HepG2 (cell line): ENCODE measurements around the gene HMGCR. TPM values are rescaled to one million over a fixed set of nuclear protein-coding genes. Genes with fewer than 3 reads are reported as not detected.
"Not testable (repeated sequence)": the region's sequence is repeated elsewhere in the genome, so short reads cannot be mapped to it uniquely, and the experiment has no call there.

Experiments used
- ATAC-seq: fragments of 200-7000 bp; cut with Tn5 transposase; 3 replicates; pipeline ENCODE4 v1.9.1; 2020; ENCODE audit warnings: mild to moderate bottlenecking, moderate library complexity
- BruUV-seq: library from RNA; stranded (reverse); fragments of 400-500 nt; replicated peaks from 2 replicates; lab custom pipeline; 2021; lab: Mats Ljungman, UMichigan
- CTCF ChIA-PET: fragments of 300-600 bp; formaldehyde crosslinking; extraction: SDS; loops from one replicate; lab custom pipeline; 2021; ENCODE audit warnings: low total read pairs, inconsistent platforms, low intra/inter-chr PET ratio; lab: Yijun Ruan, JAX
- POLR2A ChIA-PET: fragments of 350-600 bp; sonication (Branson Sonifier 250); formaldehyde crosslinking; loops from one replicate; lab custom pipeline; 2020; ENCODE audit warnings: antibody characterized with exemption, inconsistent platforms; lab: Yijun Ruan, JAX
- DNase-seq: peaks from one replicate; pipeline ENCODE4 v3.0.0-alpha.2; 2015; ENCODE audit warnings: low spot score
- FAIRE-seq: peaks from 3 replicates; lab custom pipeline; 2011; peaks lifted over from hg19 to GRCh38; lab: Jason Lieb, UNC
- H2AFZ ChIP-seq: one replicate; pipeline ENCODE4 v1.6.1; 2011; ENCODE audit warnings: low read length, inconsistent platforms
- H3K27ac ChIP-seq: fragments of 300-600 bp; 3 replicates; pipeline ENCODE4 v1.8.0; 2011; ENCODE audit warnings: mixed run types, mild to moderate bottlenecking, mixed read lengths, low read length, inconsistent platforms; ENCODE audit not compliant: insufficient read depth; ENCODE audit errors: extremely low read length
- H3K27me3 ChIP-seq, 2 experiments: fragments of 200-600 bp in 1 of 2; 2 replicates in 1 of 2; 3 replicates in 1 of 2; pipeline versions ENCODE4 v1.6.0 to v1.8.0; 2011; ENCODE audit warnings: low read length in 2 of 2, mild to moderate bottlenecking in 2 of 2, moderate library complexity in 2 of 2, inconsistent platforms in 1 of 2; ENCODE audit not compliant: insufficient read depth in 2 of 2, control insufficient read depth in 1 of 2
- H3K36me3 ChIP-seq, 2 experiments: fragments of 200-600 bp in 1 of 2; replicated peaks in 1 of 2; 2 replicates in 1 of 2; 3 replicates in 1 of 2; pipeline versions ENCODE4 v1.5.1 to v1.8.0; 2011; ENCODE audit warnings: low read length in 2 of 2, inconsistent platforms in 1 of 2; ENCODE audit not compliant: insufficient read depth in 2 of 2, control insufficient read depth in 1 of 2
- H3K4me1 ChIP-seq: 2 replicates; pipeline ENCODE4 v1.5.1; 2012; ENCODE audit warnings: low read length, inconsistent platforms; ENCODE audit not compliant: insufficient read depth
- H3K4me2 ChIP-seq: 2 replicates; pipeline ENCODE4 v1.6.0; 2011; ENCODE audit warnings: low read depth, low read length, inconsistent platforms
- H3K4me3 ChIP-seq, 3 experiments: fragments of 200-600 bp in 1 of 3; sonication (generic), shearing (Covaris generic) in 1 of 3; replicated peaks in 1 of 3; 2 replicates each; pipeline ENCODE4 v1.5.1; 2011 to 2016; ENCODE audit warnings: low read length in 3 of 3, inconsistent platforms in 2 of 3, low read depth in 2 of 3, mild to moderate bottlenecking in 2 of 3, control low read depth in 1 of 3, mixed read lengths in 1 of 3; ENCODE audit not compliant: insufficient read depth in 1 of 3
- H3K79me2 ChIP-seq: one replicate; pipeline ENCODE4 v1.6.1; 2011; ENCODE audit warnings: low read length, inconsistent platforms; ENCODE audit not compliant: insufficient read depth
- H3K9ac ChIP-seq: 2 replicates; pipeline ENCODE4 v1.6.0; 2011; ENCODE audit warnings: mild to moderate bottlenecking, low read depth, low read length, inconsistent platforms; ENCODE audit not compliant: insufficient read depth
- H3K9me3 ChIP-seq: 2 replicates; pipeline ENCODE4 v1.5.1; 2012; ENCODE audit warnings: mild to moderate bottlenecking, low read length
- H4K20me1 ChIP-seq: 2 replicates; pipeline ENCODE4 v1.6.0; 2011; ENCODE audit warnings: inconsistent platforms, mild to moderate bottlenecking, low read length, moderate library complexity; ENCODE audit not compliant: insufficient read depth
- ASH2L ChIP-seq: fragments of 300-600, 200-600 bp; sonication (generic); IDR thresholded peaks from 2 replicates; pipeline ENCODE4 v1.7.0; 2017; ENCODE audit warnings: low read depth, mild to moderate bottlenecking, moderate library complexity, mixed read lengths, low read length; ENCODE audit not compliant: insufficient read length
- BCLAF1 ChIP-seq: fragments of 450-650 bp; IDR thresholded peaks from 2 replicates; pipeline ENCODE4 v1.6.1; 2017; ENCODE audit warnings: mild to moderate bottlenecking
- BRCA1 ChIP-seq: sonication (generic); formaldehyde crosslinking; IDR thresholded peaks from 2 replicates; pipeline ENCODE4 v1.4.0; 2020; ENCODE audit warnings: missing genetic modification reagents
- EEA1 ChIP-seq: sonication (generic); formaldehyde crosslinking; IDR thresholded peaks from 2 replicates; pipeline ENCODE4 v1.5.1; 2020; ENCODE audit warnings: mild to moderate bottlenecking, missing genetic modification reagents, borderline replicate concordance
- EP300 ChIP-seq, 3 experiments: sonication (generic) in 1 of 3; formaldehyde crosslinking in 1 of 3; IDR thresholded peaks; 2 replicates each; pipeline versions ENCODE4 v1.5.1 to v1.6.1; 2011 to 2020; ENCODE audit warnings: low read depth in 2 of 3, low read length in 2 of 3, borderline replicate concordance in 1 of 3, improper control_type of control experiment in 1 of 3, mild to moderate bottlenecking in 1 of 3, missing genetic modification reagents in 1 of 3, moderate library complexity in 1 of 3
- FOXA1 ChIP-seq, 2 experiments: fragments of 450-650 bp in 1 of 2; sonication (generic) in 1 of 2; formaldehyde crosslinking in 1 of 2; IDR thresholded peaks; 2 replicates each; pipeline versions ENCODE4 v1.4.0 to v1.6.1; 2016 to 2020; ENCODE audit warnings: missing genetic modification reagents in 1 of 2
- MXI1 ChIP-seq: IDR thresholded peaks from 3 replicates; pipeline ENCODE4 v1.6.1; 2012; ENCODE audit warnings: low read depth, low read length, inconsistent platforms, borderline replicate concordance
- NFYB ChIP-seq: sonication (generic); formaldehyde crosslinking; IDR thresholded peaks from 2 replicates; pipeline ENCODE4 v1.4.0; 2020; ENCODE audit warnings: missing genetic modification reagents
- NFYC ChIP-seq: IDR thresholded peaks from 2 replicates; pipeline ENCODE4 v1.6.1; 2016; ENCODE audit warnings: missing genetic modification reagents, missing compliant biosample characterization
- POLR2A ChIP-seq, 2 experiments: IDR thresholded peaks; 2 replicates each; pipeline ENCODE4 v1.6.1; 2011; ENCODE audit warnings: low read depth in 2 of 2, low read length in 2 of 2, mild to moderate bottlenecking in 1 of 2, moderate library complexity in 1 of 2; ENCODE audit not compliant: insufficient read depth in 1 of 2
- THAP7 ChIP-seq: sonication (generic); formaldehyde crosslinking; IDR thresholded peaks from 2 replicates; pipeline ENCODE4 v1.8.1; 2023; ENCODE audit warnings: mild to moderate bottlenecking, missing genetic modification reagents
- ZKSCAN8 ChIP-seq: IDR thresholded peaks from 2 replicates; pipeline ENCODE4 v1.6.1; 2016; ENCODE audit warnings: borderline replicate concordance, missing genetic modification reagents, missing compliant biosample characterization
- ZMYM4 ChIP-seq: sonication (generic); formaldehyde crosslinking; IDR thresholded peaks from 2 replicates; pipeline ENCODE4 v1.8.1; 2023; ENCODE audit warnings: mild to moderate bottlenecking, missing genetic modification reagents
- ZNF12 ChIP-seq: sonication (generic); formaldehyde crosslinking; IDR thresholded peaks from 2 replicates; pipeline ENCODE4 v1.5.0; 2020; ENCODE audit warnings: missing genetic modification reagents
- ZNF501 ChIP-seq: sonication (generic); formaldehyde crosslinking; IDR thresholded peaks from 2 replicates; pipeline ENCODE4 v1.5.1; 2020; ENCODE audit warnings: mild to moderate bottlenecking, moderate library complexity, missing genetic modification reagents
- WGBS: methylation state at CpG from one replicate; pipeline ENCODE4 v1.1.6; 2017; ENCODE audit warnings: low lambda C conversion rate; 5-methylcytosine and 5-hydroxymethylcytosine counted together
- in situ Hi-C: cut with HindIII; loops from 2 replicates; pipeline ENCODE4 v1.10.0; 2017; ENCODE audit warnings: low pct_unique_long_range_greater_than_20kb; ENCODE audit not compliant: extremely low pct_ligation_motif_present
- intact Hi-C: fragments of 100-400 bp; cut with micrococcal nuclease; formaldehyde crosslinking; loops from one replicate; pipeline ENCODE4 v1.10.0; 2022; ENCODE audit not compliant: unreplicated experiment
- polyA plus RNA-seq, 8 experiments: library from polyadenylated mRNA; depleted of rRNA in 3 of 8; stranded (reverse) in 7 of 8; unstranded in 1 of 8; fragments of >200 nt; fragmentation: Illumina TruSeq in 4 of 8; extraction: Trizol in 4 of 8; gene quantifications; 2 replicates each; pipeline versions ENCODE4 v1.2.1 to v1.2.3, GENCODE V29; 2011 to 2016; ENCODE audit warnings: low read depth in 4 of 8, missing spikeins in 1 of 8, mixed read lengths in 1 of 8; ENCODE audit not compliant: insufficient read depth in 1 of 8
- total RNA-seq, 5 experiments: library from RNA; depleted of rRNA; stranded (reverse); fragments of >200 nt; fragmentation: Illumina TruSeq; extraction: Trizol; gene quantifications; 2 replicates each; pipeline ENCODE4 v1.2.3, GENCODE V29; 2016; ENCODE audit warnings: low read depth in 1 of 5

Gene HMGCR
- total and polyA plus RNA-seq, 2 of the 13 experiments (the other 11 are each of a cell fraction or from before 2014, with no cell fraction given), result 43.0 to 144 TPM

GRCh38 chr5:75334413-75334812 lies 2.6 kb upstream of the HMGCR start:
- H3K27me3 ChIP-seq, result not testable (repeated sequence)
- TF ChIP-seq ZMYM4 (CRISPR knock-in tag), result peak; percentile 51; the same call in 1 of the 2 replicates
- TF ChIP-seq ZNF501 (CRISPR knock-in tag), result peak; percentile 36; the same call in 1 of the 2 replicates
- peak; percentile 33 to 68; a peak in 3 of 4 replicates for TF ChIP-seq POLR2A (IDR thresholded peaks at IDR 0.05; ENCODE audit: insufficient read depth in 1 of 2, low read depth in 2 of 2, low read length in 2 of 2)
- TF ChIP-seq NFYC (CRISPR knock-in tag), result peak; percentile 28; the same call in 1 of the 2 replicates
- peak; percentile 63 for TF ChIP-seq NFYB
- TF ChIP-seq, all 625 proteins: peak for 5; not testable (repeated sequence) for 620
- Histone ChIP-seq H3K27ac (peak overlapping the region; percentile 92), H3K79me2 (peaks cover 29% of the 10 kb centered on the region), H3K4me1 (peaks cover 51% of the 10 kb centered on the region), H4K20me1 (peaks cover 21% of the 10 kb centered on the region)
- ATAC-seq, H3K4me2 ChIP-seq, CTCF ChIA-PET, H3K36me3 ChIP-seq, H3K9ac ChIP-seq, FAIRE-seq, H3K4me3 ChIP-seq, DNase-seq, H2AFZ ChIP-seq, POLR2A ChIA-PET, H3K9me3 ChIP-seq, BruUV-seq, intact Hi-C loops, in situ Hi-C loops: not testable (repeated sequence)
- 96% methylated on average over 9 of the region's 10 CpGs for WGBS

- in situ Hi-C loops, result no loop called here
- no peak for FAIRE-seq
- Histone ChIP-seq H3K9ac (peak overlapping the region; percentile 91; the same call in 1 of the 2 replicates), H3K4me1 (peaks cover 52% of the 10 kb centered on the region), H3K79me2 (peaks cover 40% of the 10 kb centered on the region), H3K4me3 (peak overlapping the region in 2 of 3 experiments; percentile 56 to 81; a peak in 2 of 6 replicates), H3K27ac (peak overlapping the region; percentile 92), H3K27me3 (no peaks in the 10 kb centered on the region; a peak in 1 of 5 replicates), H3K4me2 (peak overlapping the region; percentile 99), H3K9me3 (no peaks in the 10 kb centered on the region), H2AFZ (no peak overlapping the region), H3K36me3 (peaks cover 0 to 2% of the 10 kb centered on the region in 2 experiments; a peak in 1 of 5 replicates), H4K20me1 (peaks cover 32% of the 10 kb centered on the region)
- intact Hi-C loops, result no loop called here
- no peak for ATAC-seq
- WGBS, result 32% methylated on average over 2 of the region's 2 CpGs
- DNase-seq, result peak; percentile 76
- BruUV-seq, result no TSS peak
- ChIA-PET CTCF (no interaction called here), POLR2A (no interaction called here)
- TF ChIP-seq THAP7, result no peak
- TF ChIP-seq FOXA1 (IDR thresholded peaks at IDR 0.05), result no peak
- TF ChIP-seq FOXA1 (CRISPR knock-in tag; IDR thresholded peaks at IDR 0.05), result 0 out of 2 replicates have a peak, but pooled peaks have one; percentile 13
- TF ChIP-seq ZKSCAN8, result no peak
- TF ChIP-seq EEA1 (CRISPR knock-in tag), result no peak
- 0 out of 4 replicates have a peak, but pooled peaks of 1 of the 2 experiments have one; percentile 42 for TF ChIP-seq EP300 (IDR thresholded peaks at IDR 0.05; ENCODE audit: low read depth in 2 of 2, low read length in 2 of 2)
- no peak for TF ChIP-seq EP300 (CRISPR knock-in tag; IDR thresholded peaks at IDR 0.05; ENCODE audit: borderline replicate concordance)
- no peak for TF ChIP-seq BRCA1 (CRISPR knock-in tag)
- TF ChIP-seq ASH2L, result peak; percentile 46
- no peak for TF ChIP-seq BCLAF1
- no peak for TF ChIP-seq ZNF12 (CRISPR knock-in tag)
- 0 out of 3 replicates have a peak, but pooled peaks have one; percentile 26 for TF ChIP-seq MXI1
Observed at GRCh38 chr5:75335486-75335885, 1.5 kb upstream of the HMGCR start.
